ENCODE data around the gene NCOA3. TPM values are rescaled to one million over a fixed set of nuclear protein-coding genes. Genes with fewer than 3 reads are reported as not detected.

NCOA3 gene
- total RNA-seq, 1 experiment from 2014 or later, result 68.6 TPM

DNA sequence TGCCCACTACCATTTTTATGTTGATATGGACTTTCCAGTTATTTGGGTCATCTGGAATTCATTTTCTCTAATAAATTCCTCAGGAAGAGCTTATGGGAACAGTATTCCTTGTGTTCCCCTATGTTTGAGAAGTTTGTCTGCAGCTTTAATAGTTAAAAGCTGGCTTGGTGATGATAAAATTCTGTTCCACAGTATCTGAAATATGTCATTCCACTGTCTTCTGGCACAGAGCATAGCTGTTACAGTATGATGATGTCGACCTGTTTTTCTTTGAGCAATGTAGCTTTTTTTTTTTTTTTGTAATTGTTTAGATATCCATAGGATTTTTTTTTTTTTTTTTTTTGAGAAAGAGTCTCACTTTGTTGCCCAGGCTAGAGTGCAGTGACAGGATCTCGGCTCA is 43.2 kb downstream of the NCOA3 start:
- POLR2A ChIA-PET, result interaction anchor here (0.6 to 2.4 kb wide), 6 partner anchors 10 to 49 kb away, joined by 3 to 17 read pairs (median 4); partner anchors contain the start of gene NCOA3
- Mint-ChIP-seq H3K4me1 (ENCODE audit: insufficient read depth, unreplicated experiment) (peaks cover 41% of the 10 kb centered on the region), H3K27me3 (ENCODE audit: insufficient read depth, unreplicated experiment) (no peaks in the 10 kb centered on the region), H3K27ac (ENCODE audit: low read depth, unreplicated experiment) (no peak overlapping the region), H3K4me3 (ENCODE audit: unreplicated experiment) (no peak overlapping the region), H3K36me3 (ENCODE audit: insufficient read depth, unreplicated experiment) (peaks cover 9% of the 10 kb centered on the region), H3K9me3 (ENCODE audit: unreplicated experiment) (no peaks in the 10 kb centered on the region)
- TF ChIP-seq, protein P1, sequence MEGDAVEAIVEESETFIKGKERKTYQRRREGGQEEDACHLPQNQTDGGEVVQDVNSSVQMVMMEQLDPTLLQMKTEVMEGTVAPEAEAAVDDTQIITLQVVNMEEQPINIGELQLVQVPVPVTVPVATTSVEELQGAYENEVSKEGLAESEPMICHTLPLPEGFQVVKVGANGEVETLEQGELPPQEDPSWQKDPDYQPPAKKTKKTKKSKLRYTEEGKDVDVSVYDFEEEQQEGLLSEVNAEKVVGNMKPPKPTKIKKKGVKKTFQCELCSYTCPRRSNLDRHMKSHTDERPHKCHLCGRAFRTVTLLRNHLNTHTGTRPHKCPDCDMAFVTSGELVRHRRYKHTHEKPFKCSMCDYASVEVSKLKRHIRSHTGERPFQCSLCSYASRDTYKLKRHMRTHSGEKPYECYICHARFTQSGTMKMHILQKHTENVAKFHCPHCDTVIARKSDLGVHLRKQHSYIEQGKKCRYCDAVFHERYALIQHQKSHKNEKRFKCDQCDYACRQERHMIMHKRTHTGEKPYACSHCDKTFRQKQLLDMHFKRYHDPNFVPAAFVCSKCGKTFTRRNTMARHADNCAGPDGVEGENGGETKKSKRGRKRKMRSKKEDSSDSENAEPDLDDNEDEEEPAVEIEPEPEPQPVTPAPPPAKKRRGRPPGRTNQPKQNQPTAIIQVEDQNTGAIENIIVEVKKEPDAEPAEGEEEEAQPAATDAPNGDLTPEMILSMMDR (IDR thresholded peaks at IDR 0.05; ENCODE audit: unreplicated experiment), result no peak
- DNase-seq (ENCODE audit: unreplicated experiment), result no peak
- CTCF ChIA-PET, result interaction anchor here (0.6 to 0.7 kb wide), 4 partner anchors 36 to 380 kb away, joined by 3 to 5 read pairs (median 4); no protein-coding TSS in a partner anchor
- no TSS peak for BruUV-seq (replicated peaks)
- intact Hi-C loops (cut with micrococcal nuclease), result no loop called here

DNA sequence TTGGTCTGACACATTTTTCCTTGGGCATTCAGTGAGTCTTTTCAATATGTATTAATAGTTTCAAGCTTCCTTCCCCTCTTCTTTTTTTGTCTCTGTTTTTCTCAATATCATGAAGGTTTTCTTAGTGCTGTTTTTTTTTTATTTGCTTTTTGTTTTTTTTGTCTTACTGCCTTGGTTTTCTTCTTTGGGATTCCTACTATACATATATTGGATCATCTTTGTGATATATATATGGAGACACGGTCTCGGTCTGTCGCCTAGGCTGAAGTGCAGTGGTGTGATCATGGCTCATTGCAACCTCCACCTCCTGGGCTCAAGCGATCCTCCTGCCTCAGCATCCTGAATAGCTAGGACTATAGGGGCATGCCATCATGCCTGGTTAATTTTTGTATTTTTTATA is 43.8 kb downstream of the NCOA3 start:
- Mint-ChIP-seq H3K4me3 (ENCODE audit: unreplicated experiment) (no peak overlapping the region), H3K9me3 (ENCODE audit: unreplicated experiment) (no peaks in the 10 kb centered on the region), H3K27ac (ENCODE audit: low read depth, unreplicated experiment) (no peak overlapping the region), H3K36me3 (ENCODE audit: insufficient read depth, unreplicated experiment) (peaks cover 9% of the 10 kb centered on the region), H3K4me1 (ENCODE audit: insufficient read depth, unreplicated experiment) (peaks cover 38% of the 10 kb centered on the region), H3K27me3 (ENCODE audit: insufficient read depth, unreplicated experiment) (no peaks in the 10 kb centered on the region)
- intact Hi-C loops (cut with micrococcal nuclease), result no loop called here
- CTCF ChIA-PET, result interaction anchor here (0.6 to 0.7 kb wide), 3 partner anchors 65 to 824 kb away, joined by 3 to 5 read pairs (median 5); no protein-coding TSS in a partner anchor
- TF ChIP-seq, protein P1 (IDR thresholded peaks at IDR 0.05; ENCODE audit: unreplicated experiment), result no peak
- DNase-seq (ENCODE audit: unreplicated experiment), result no peak
- no TSS peak for BruUV-seq (replicated peaks)
- POLR2A ChIA-PET, result interaction anchor here (0.6 to 2.4 kb wide), 5 partner anchors 11 to 48 kb away, joined by 3 to 17 read pairs (median 4); partner anchors contain the start of gene NCOA3

DNA sequence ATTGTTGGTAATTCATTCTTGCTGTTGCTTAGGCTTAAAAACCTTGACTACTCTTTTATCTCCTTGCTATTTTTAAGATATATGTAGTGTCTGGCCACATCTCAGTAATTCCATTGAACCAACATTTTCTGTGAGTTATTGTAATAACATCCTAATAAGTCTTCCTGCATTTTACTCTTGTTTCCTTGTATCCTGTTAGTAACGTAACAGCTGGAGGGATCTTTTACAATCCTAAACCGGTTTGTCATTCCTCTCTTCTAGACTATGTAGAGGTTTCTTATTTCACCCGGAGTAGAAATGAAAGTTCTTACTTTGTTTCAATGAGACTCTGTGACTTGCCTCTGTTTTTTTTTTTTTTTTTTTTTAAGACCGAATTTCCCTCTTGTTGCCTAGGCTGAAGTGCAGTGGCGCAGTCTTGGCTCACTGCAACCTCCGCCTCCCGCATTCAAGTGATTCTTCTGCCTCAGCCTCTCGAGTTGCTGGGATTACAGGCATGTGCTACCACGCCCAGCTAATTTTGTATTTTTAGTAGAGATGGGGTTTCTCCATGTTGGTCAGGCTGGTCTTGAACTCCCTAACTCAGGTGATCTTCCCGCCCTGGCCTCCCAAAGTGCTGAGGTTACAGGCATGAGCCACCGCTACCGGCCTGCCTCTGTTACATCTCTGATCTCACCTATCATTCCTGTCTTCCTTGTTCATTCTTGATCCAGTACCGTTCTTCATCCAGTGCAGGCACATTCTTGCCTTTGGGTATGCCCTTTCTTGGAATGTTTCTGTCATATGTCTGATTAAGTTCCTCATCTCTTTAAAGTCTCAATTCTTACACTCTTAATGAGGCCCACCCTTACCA is 44.7 kb downstream of the NCOA3 start:
- Mint-ChIP-seq H3K9me3 (ENCODE audit: unreplicated experiment) (no peaks in the 10 kb centered on the region), H3K4me3 (ENCODE audit: unreplicated experiment) (no peak overlapping the region), H3K4me1 (ENCODE audit: insufficient read depth, unreplicated experiment) (peaks cover 38% of the 10 kb centered on the region), H3K27ac (ENCODE audit: low read depth, unreplicated experiment) (no peak overlapping the region), H3K36me3 (ENCODE audit: insufficient read depth, unreplicated experiment) (peaks cover 13% of the 10 kb centered on the region), H3K27me3 (ENCODE audit: insufficient read depth, unreplicated experiment) (no peaks in the 10 kb centered on the region)
- DNase-seq (ENCODE audit: unreplicated experiment), result no peak
- intact Hi-C loops (cut with micrococcal nuclease), result no loop called here
- BruUV-seq (replicated peaks), result no TSS peak
- POLR2A ChIA-PET, result interaction anchor here (0.6 to 1.2 kb wide), 5 partner anchors 12 to 249 kb away, joined by 3 to 5 read pairs (median 4); no protein-coding TSS in a partner anchor
- CTCF ChIA-PET, result no interaction called here
- TF ChIP-seq, protein P1 (IDR thresholded peaks at IDR 0.05; ENCODE audit: unreplicated experiment), result no peak

DNA sequence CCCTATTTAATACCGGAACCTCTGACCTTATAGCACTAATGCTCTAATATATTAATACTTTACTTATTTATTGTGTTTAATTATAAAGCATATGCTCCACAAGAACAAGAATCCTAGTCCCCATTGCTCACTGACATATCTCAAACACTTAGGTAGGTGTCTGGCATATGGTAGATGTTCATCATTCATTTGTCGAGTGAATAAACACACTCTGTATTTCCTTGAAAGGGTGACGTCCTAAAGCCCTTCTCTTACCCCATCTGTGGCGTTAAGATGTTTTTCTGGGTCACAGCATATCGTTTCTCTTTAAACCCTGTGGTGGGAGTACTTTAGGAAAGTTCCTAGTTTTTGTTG is 45.3 kb downstream of the NCOA3 start:
- DNase-seq (ENCODE audit: unreplicated experiment), result no peak
- CTCF ChIA-PET, result interaction anchor here (0.6 kb wide), 1 partner anchor 343 kb away, joined by 4 read pairs; no protein-coding TSS in a partner anchor
- intact Hi-C loops (cut with micrococcal nuclease), result no loop called here
- no peak overlapping the region for H3K4me3 Mint-ChIP-seq (ENCODE audit: unreplicated experiment)
- H3K36me3 Mint-ChIP-seq (ENCODE audit: insufficient read depth, unreplicated experiment), result peaks cover 13% of the 10 kb centered on the region
- no peaks in the 10 kb centered on the region for H3K27me3 Mint-ChIP-seq (ENCODE audit: insufficient read depth, unreplicated experiment)
- H3K4me1 Mint-ChIP-seq (ENCODE audit: insufficient read depth, unreplicated experiment), result peaks cover 39% of the 10 kb centered on the region
- POLR2A ChIA-PET, result no interaction called here
- no TSS peak for BruUV-seq (replicated peaks)
- TF ChIP-seq, protein P1 (IDR thresholded peaks at IDR 0.05; ENCODE audit: unreplicated experiment), result no peak
- no peak overlapping the region for H3K27ac Mint-ChIP-seq (ENCODE audit: low read depth, unreplicated experiment)
- no peaks in the 10 kb centered on the region for H3K9me3 Mint-ChIP-seq (ENCODE audit: unreplicated experiment)

Measured in MCF 10A (cell line).